Measurements from ENCODE around the gene SLC16A3.
"Not testable (repeated sequence)": the region's sequence is repeated elsewhere in the genome, so short reads cannot be mapped to it uniquely, and the experiment has no call there.

The SLC16A3 gene

DNA sequence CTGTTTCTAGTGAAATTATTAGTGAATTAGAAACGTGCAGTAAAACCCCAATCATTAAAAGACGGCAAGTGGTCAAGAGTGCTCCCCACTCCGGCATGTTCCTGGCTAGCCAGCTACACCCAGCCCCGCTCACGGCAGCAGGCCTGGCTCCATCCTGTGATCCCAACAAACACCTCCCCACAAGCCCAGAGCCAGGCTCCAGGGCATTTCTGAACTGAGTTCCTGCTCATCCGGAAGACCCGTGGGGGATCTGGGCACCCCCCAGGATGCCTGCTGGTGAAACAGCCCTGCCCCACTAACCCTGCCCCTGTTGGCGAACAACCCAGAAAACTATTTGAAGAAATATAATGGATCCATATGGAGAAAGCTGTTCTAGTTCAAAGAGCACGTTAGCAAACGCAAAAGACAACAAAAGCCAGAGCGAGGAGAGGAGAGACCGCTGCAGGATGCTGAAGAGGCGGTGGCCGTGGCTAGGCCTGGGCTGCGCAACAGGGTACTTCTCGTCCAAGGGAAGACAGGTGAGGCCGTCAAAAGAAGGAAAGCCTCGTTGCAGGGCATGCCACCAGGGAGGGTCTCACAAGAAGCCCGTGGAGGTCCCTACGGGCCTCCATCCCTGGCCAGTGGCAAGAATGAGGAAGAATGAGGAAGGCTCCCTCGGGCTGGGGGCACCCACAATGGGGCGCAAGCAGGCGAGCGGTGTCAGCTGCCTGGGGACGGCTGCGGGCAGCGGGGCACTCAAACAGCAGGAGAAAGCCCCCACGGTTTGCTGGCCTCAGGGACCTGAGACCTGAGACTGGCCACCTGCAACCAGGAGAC, 19.2 kb downstream of the SLC16A3 start:
- no peak for DNase-seq

- DNase-seq = no peak
These were observed 20.2 kb downstream of the SLC16A3 start for GRCh38 chr17:82248815-82249674.

- DNase-seq = no peak
These were observed 21.2 kb downstream of the SLC16A3 start for GRCh38 chr17:82249896-82250581.

- no peak for DNase-seq
These were observed 22.1 kb downstream of the SLC16A3 start for GRCh38 chr17:82250868-82251500.

- no peak for DNase-seq
These were observed 23.8 kb downstream of the SLC16A3 start for GRCh38 chr17:82252511-82253178.

DNA sequence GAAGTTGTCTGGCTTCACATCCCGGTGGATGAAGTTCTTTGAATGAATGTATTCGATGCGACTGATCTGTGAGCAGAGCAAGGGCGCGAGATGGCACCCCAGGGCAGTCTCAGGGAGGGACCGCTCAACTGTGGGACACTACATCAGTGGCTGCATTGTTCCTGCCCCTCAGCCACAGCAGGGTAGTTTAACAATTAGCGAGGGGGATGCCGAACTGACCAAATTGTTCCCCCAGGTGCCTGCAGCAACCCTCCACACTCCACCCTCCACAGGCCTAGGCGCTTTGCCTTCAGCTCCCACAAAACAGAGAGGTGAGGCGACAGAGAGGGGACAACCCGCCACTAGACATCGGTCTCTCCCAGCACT, 24.3 kb downstream of the SLC16A3 start:
- no peak for DNase-seq

- DNase-seq = not testable (repeated sequence)
These were observed 25.3 kb downstream of the SLC16A3 start for GRCh38 chr17:82254096-82254495.

- not testable (repeated sequence) for DNase-seq
These were observed 25.9 kb downstream of the SLC16A3 start for GRCh38 chr17:82254746-82255145.

DNA sequence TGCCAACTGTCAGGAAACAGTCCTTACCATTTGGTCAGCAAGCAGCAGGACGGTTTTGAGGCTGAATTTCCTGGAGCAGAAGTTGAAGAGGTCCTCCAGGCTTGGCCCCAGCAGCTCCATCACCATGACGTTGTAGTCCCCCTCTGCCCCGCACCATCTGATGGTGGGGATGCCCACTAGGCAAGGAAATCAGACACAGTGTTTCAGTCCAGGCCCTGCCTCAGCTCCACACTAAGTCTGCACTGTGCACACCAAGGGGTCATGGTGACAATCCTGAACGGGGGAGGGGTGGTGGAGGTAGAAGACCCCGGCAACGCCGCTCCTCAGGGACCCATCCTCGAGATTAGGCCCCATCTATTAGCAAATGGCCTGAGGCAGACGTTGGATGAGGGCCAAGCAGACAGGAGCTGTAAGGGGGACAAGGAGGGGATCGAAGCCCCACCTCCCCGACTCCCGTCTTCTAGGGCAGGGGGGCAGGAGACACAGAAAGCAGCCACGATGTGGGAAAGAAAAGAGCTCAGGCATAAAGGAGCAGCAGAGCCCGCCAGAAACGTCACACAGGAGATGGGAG, 26.6 kb downstream of the SLC16A3 start:
- no peak for DNase-seq

DNA sequence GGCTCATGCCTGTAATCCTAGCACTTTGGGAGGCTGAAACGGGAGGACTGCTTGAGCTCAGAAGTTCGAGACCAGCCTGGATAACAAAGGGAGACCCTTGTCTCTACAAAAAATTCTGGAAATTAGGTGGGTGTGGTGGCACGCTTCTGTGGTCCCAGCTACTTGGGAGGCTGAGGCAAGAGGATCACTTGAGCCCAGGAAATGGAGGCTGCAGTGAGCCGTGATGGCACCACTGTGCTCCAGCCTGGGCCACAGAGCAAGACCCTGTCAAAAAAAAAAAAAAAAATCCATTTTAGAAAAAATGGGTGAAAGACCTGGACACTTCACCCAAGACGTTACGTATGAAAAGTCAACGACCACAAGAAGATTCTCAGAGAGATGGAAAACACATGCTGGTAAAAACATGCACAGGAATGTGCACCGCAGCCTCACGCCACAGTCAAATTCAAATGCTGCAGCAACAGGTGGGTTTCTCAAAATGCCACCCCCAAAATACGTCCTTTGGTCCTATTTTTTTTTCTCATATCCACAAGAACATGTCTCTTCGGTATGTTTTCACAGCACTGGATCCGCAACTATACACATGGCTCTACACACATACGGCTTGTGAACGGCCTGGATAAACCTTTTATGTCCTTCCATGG, 27.5 kb downstream of the SLC16A3 start:
- DNase-seq = no peak

DNA sequence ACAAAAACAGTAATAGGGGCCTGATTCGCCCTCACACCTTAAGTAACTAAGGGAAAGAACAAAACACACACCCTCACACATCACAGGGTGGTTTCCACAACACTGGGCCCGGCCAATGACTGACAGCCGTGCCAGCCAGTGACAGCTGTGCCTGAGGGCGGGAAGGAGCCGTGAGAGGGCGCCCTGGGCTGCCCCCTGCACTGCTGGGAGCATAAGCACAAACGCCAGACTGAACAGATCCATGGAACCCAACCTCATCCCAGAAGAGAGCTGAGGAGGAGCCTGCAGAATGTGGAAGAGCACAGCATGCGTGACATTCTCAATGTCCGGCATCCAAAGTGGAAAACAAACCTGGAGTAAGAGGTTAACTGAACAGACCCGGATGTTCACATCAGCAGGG, 28.6 kb downstream of the SLC16A3 start:
- DNase-seq = no peak

DNA sequence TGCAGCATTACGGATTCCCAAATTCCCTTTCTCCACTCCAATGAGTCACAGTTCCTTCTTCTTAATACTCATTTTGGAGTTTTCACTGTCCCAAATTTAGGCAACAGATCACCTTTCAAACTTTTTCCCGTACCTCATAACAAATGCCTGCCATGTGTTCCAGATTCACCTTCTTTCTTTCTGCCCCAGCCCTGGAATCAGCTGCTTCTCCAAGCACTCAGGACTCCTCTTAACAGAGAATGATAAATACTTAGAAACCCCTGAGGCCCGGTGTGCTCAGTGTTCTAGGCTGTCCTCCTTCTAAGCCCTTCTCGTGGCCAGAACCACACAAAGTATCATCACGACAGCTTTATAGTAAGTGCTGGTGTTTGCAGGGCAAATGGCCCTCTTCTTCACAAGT, 29.7 kb downstream of the SLC16A3 start:
- no peak for DNase-seq

GRCh38 chr17:82259972-82260961, 31.4 kb downstream of the SLC16A3 start:
- DNase-seq = not testable (repeated sequence)

- no peak for DNase-seq
These were observed 33.5 kb downstream of the SLC16A3 start for GRCh38 chr17:82262344-82262743.

DNA sequence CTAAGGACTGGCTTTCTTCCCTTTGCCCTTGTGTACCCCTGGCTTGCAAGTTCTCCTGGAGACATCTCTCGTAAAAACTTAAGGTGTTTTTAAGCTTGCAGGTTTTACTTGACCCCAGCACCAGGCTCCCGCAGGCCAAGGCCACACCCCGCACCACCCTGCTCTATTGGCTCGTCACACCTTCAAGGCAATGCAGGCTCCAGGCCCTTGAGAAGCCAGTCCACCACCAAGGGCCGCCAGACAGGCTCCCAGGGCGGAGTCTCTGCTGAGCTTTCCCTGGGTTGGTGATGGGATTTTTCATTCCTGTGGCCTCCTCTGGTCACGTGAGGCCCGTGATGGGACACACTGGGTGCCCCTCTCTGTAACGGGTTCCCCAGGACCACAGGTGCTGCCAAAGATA, 34.8 kb downstream of the SLC16A3 start:
- no peak for DNase-seq

- no peak for DNase-seq
These were observed 37.3 kb downstream of the SLC16A3 start for GRCh38 chr17:82266142-82266541.

- peak; percentile 77 for DNase-seq
These were observed 38.9 kb downstream of the SLC16A3 start for GRCh38 chr17:82267575-82268379.

- no peak for DNase-seq
These were observed 40.5 kb downstream of the SLC16A3 start for GRCh38 chr17:82269138-82269881.
